HL-60 (cell line): Measurements from ENCODE around the gene IQSEC1.

Source experiments
- CTCF ChIP-seq: IDR thresholded peaks from one replicate; pipeline ENCODE4 v1.5.1; 2011; ENCODE audit warnings: low read length, control low read depth, inconsistent platforms; ENCODE audit not compliant: insufficient read depth
- POLR2AphosphoS5 ChIP-seq: IDR thresholded peaks from 2 replicates; pipeline ENCODE4 v1.6.1; 2012; ENCODE audit warnings: low read depth

- TF ChIP-seq CTCF (no peak), POLR2AphosphoS5 (no peak)
These were observed 110.9 kb downstream of the IQSEC1 start for GRCh38 chr3:12962292-12962691.
